HT1080 (cell line): ENCODE data around the gene CAMK2D. TPM values are rescaled to one million over a fixed set of nuclear protein-coding genes. Genes with fewer than 3 reads are reported as not detected.
"Not testable (repeated sequence)": the region's sequence is repeated elsewhere in the genome, so short reads cannot be mapped to it uniquely, and the experiment has no call there.

Experiments
- DNase-seq: peaks from one replicate; pipeline ENCODE4 v3.0.0-alpha.2; 2015; ENCODE audit warnings: low read depth
- polyA plus RNA-seq, 2 experiments: library from polyadenylated mRNA; depleted of rRNA; stranded (reverse); fragments of >200 nt; gene quantifications; 2 replicates each; pipeline ENCODE4 v1.2.3, GENCODE V29; 2015
- total RNA-seq: library from RNA; depleted of rRNA; stranded (reverse); fragments of >200 nt; shearing (Covaris generic); gene quantifications from 2 replicates; pipeline ENCODE4 v1.2.3, GENCODE V29; 2014; rRNA removed

CAMK2D gene
- total RNA-seq = 10.6 and 11.2 TPM in 2 replicates
- 4.3 and 6.1 TPM in 2 replicates for polyA plus RNA-seq (2015; cell fraction: cytosol; rRNA removed)
- polyA plus RNA-seq (2015; cell fraction: nucleus; rRNA removed) = 7.1 and 7.6 TPM in 2 replicates

DNA sequence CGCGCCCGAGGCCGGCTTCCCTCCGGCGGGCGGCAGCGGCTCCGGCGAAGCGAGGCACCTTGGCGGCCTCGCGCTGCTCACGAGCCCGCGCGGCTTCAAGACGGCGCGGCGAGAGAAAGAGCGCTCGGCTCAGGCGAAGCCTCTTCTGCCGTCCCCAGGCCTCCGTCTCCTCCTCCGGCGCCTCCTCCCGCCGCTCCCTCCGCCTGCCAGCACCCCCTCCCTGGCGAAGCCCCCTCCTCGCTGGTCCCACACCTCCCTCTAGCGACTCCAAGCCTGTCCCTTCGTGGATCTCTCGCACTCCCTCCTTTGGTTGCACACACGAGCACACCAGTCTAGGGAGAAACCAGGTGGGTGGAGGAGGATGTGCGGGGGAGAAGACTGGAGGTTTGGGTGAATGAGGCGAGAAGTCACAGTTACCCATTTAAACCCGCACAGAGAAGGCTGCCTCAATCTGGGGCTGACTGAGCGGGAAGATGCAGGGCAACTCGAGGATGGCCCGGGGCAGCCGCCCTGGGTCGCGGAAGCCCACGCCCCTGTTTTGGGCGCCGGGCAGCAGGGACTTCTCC lies at the start of gene CAMK2D:
Gene CAMK2D (minus strand): TSS at position 119 of the 566 bp plus-strand sequence. CDS start 670 bp downstream, outside the sequence.
- peak; percentile 78 for DNase-seq

GRCh38 chr4:113810906-113811305 lies 49.4 kb upstream of the CAMK2D start:
- DNase-seq = no peak

DNA sequence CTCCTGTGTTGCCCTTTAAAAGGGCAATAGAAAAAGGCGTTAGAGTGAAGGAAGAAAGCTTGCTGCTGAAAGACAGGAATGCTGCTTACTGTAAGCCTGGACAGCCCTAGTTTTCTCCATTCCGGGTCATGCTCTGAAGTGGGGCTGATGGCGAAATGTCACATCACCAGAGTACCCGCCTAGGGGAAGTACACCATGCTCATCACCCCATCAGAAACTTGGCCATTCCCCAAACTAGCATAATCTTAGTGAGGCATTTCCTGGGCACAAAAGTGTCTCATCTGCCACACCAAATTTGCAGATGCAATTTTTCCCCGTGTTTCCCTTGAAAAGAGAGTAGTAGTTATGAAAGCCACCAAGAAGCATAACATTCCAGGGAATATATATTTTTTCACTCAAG lies 47.8 kb upstream of the CAMK2D start:
- peak; percentile 6 for DNase-seq

DNA sequence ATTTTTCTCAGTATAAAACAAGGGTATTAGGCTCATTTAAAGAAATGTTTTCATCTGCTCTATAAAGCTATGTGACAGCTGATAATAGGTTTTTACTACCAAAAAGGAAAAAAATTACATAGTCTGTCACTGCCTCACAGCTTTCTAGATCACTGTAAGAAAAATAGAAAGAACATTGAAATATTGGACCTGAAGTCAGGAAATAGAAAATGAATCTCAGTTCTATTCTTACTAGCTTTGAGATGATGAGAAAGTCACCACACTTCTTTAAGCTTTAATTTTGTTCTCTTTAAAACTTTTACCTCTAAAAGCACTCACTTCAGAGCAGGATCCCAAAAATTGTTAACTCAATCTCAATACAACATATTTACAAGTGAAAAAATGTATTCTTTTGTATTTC lies 45.3 kb upstream of the CAMK2D start:
- DNase-seq = no peak

- DNase-seq = no peak
Observed at GRCh38 chr4:113801882-113802281, 40.3 kb upstream of the CAMK2D start.

DNA sequence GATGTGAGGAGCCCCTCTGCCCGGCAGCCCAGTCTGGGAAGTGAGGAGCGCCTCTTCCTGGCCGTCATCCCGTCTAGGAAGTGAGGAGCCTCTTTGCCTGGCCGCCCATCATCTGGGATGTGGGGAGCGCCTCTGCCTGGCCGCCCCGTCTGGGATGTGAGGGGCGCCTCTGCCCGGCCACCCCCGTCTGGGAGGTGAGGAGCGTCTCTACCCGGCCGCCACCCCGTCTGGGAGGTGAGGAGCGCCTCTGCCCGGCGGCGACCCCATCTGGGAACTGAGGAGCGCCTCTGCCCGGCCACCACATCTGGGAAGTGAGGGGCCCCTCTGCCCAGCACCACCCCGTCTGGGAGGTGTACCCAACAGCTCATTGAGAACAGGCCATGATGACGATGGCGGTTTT lies 34.8 kb upstream of the CAMK2D start:
- not testable (repeated sequence) for DNase-seq

DNA sequence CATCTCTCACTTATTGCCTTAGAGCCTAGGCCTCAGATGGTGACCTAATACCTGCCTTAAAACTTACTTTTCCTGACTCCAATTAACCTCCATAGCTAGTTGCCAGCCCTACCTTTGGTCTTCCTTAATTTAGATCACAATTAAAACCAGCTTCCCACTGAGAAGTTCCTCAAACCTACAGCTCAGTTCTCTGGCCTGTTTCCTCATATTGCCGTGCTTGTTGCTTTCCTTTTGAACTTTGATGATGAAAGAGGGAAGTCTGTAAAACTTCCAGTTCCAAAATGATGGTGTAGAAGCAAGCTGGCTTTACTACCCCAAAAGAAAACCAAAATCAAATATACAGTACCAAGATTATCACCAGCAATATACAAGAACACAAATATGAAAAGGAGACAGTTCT lies 28.9 kb upstream of the CAMK2D start:
- no peak for DNase-seq

GRCh38 chr4:113788888-113789287 lies 27.4 kb upstream of the CAMK2D start:
- no peak for DNase-seq

GRCh38 chr4:113785781-113786180 lies 24.2 kb upstream of the CAMK2D start:
- no peak for DNase-seq

DNA sequence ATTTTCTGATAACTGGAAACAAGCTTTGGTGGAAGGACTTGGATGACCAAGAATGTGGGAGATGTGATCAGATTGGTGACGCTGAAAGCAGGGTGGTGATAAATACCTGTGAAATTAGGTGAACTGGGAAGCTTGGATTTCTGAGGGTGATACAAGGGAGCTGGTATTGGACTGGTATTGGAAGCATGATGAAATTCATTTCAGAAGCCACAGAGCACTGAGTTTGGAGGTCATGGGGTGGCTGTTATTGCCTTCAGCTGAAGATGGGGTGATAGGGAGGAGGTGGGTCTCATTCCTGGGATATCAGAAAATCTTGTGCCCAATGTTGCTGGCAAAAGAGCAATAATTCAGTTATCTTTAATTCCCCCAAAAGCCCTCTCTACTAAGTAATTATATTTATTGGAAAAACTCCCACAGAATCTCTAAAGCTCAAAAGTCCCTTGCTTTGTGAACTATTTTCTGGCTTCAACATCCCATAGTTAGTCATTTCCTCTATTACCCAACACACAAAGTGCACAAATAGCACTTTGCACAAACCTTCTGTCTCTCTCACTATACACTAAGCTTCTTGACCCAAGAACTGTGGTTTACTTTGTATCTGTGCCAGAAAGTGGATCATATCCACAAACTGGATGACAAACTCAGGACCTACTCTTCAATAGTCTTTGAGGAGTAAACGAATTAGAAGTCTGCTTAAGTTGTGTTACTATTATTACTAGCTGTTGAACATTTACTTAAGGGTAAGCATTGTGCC lies 23.1 kb upstream of the CAMK2D start:
- DNase-seq = peak; percentile 98

DNA sequence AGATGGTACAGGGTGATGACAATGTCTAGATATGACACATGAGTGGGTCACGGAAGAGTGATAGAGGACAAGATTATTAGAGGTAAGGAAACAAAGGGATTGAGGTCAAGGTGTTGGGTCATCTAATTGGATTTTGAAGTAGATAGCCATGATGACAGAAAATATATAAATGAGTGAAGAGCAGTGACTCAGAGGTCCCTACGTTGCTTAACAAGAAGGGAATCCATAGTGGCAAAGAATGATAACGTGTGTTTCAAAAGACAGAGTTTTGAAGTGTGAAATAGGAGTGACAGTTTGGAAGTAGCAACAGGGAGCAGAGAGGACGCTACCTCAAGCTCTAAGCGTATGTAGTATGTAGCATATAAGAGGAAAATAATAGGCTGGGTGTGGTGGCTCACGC lies 22.2 kb upstream of the CAMK2D start:
- no peak for DNase-seq

DNA sequence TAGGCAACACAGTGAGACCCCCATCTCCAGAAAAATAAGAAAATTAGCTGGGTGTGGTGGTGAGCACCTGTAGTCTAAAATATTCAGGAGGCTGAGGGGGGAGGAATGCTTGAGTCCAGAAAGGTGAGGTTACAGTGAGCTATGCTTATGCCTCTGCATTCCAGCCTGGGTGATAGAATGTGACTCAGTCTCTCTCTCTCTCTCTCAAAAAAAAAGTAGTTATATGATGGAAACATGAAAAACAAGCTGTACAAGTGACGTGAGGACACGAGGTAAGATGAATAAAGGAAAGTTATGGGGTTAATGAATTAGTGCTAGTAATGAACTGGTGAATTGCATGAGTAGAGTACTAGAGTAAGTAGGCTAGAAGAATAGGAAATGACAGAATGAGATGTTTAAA lies 21.8 kb upstream of the CAMK2D start:
- DNase-seq = no peak

GRCh38 chr4:113781439-113782040 lies 20.0 kb upstream of the CAMK2D start:
- DNase-seq = no peak

GRCh38 chr4:113776679-113777078 lies 15.1 kb upstream of the CAMK2D start:
- DNase-seq = no peak

- DNase-seq = no peak
Observed at GRCh38 chr4:113776016-113776415, 14.5 kb upstream of the CAMK2D start.

DNA sequence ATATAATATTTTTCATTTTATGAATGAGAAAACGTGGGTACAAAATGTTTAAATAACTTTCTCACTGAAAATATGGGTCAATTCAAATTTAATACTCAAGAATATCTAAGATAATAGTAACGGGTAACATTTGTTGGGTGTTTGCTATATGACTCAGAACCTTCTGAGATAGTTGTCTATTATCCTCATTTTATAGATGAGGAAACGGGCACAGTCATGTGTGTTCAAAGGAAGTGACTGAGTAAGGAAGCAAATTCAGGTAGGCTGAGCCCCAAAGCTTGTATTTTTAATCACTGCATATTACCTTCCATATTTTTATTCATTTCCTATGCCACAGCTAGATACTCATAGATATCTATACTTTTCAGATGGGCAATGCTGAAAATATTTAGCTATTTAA lies 12.2 kb upstream of the CAMK2D start:
- DNase-seq = peak; percentile 37

- no peak for DNase-seq
Observed at GRCh38 chr4:113773014-113773413, 11.5 kb upstream of the CAMK2D start.

DNA sequence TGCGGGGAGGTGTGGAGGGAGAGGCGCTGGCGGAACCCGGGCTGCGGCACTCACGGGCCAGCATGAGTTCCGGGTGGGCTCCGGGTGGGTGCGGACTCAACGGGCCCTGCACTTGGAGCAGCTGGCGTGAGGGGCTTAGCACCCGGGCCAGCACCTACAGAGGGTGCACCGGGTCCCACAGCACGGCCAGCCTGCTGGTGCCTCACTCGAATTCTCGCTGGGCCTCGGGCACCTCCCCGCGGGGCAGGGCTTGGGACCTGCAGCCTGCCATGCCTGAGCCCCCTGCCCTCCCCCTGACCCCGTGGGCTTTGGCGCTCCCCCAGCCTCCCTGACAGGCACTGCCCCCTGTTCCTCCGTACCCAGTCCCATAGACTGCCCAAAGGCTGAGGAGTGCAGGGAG lies 10.8 kb upstream of the CAMK2D start:
- no peak for DNase-seq

- DNase-seq = no peak
Observed at GRCh38 chr4:113769744-113770143, 8.2 kb upstream of the CAMK2D start.

DNA sequence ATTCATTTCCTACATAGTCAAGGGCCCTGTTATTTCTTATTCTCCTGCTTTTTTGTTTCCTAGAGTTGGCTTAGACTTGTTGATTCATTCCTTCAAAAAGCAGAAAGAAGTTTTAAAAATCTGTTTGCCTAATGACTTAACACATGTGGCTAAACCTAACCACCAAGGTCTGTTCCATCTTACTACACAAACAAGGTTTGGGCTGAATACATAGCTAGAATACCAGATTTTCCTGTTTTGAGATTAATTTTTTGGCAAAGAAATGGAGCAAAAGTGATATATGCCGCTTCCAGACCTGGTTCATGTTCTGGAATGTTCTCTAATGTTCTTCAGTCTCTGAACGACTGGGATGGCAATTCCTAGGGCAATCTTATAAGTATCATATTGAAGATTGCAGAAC lies 7.4 kb upstream of the CAMK2D start:
- DNase-seq = no peak

- DNase-seq = no peak
Observed at GRCh38 chr4:113766882-113767281, 5.3 kb upstream of the CAMK2D start.

GRCh38 chr4:113764720-113765264 lies 3.3 kb upstream of the CAMK2D start:
- DNase-seq = no peak
